Kidney epithelial cell (primary cell): ENCODE results near the gene IQSEC1. TPM values are rescaled to one million over a fixed set of nuclear protein-coding genes. Genes with fewer than 3 reads are reported as not detected.
"Not testable (repeated sequence)": the region's sequence is repeated elsewhere in the genome, so short reads cannot be mapped to it uniquely, and the experiment has no call there.

ENCODE experiments used
- DNase-seq: peaks from one replicate; pipeline ENCODE4 v3.0.0-alpha.2; 2010; ENCODE audit warnings: low read depth
- H3K27me3 ChIP-seq: 2 replicates; pipeline ENCODE4 v1.6.0; 2011; ENCODE audit warnings: low read length; ENCODE audit not compliant: control insufficient read depth, insufficient read depth
- H3K36me3 ChIP-seq: 2 replicates; pipeline ENCODE4 v1.5.1; 2011; ENCODE audit warnings: low read length; ENCODE audit not compliant: control insufficient read depth, insufficient read depth
- H3K4me3 ChIP-seq: 2 replicates; pipeline ENCODE4 v1.5.1; 2011; ENCODE audit warnings: low read depth, mild to moderate bottlenecking, control low read depth, low read length
- CTCF ChIP-seq: IDR thresholded peaks from 2 replicates; pipeline ENCODE4 v1.5.1; 2011; ENCODE audit warnings: mild to moderate bottlenecking, moderate library complexity, low read length, control low read depth, inconsistent platforms; ENCODE audit not compliant: insufficient read depth, poor library complexity, severe bottlenecking
- total RNA-seq: library from RNA; depleted of rRNA; stranded (reverse); fragments of >200 nt; gene quantifications from 2 replicates; pipeline ENCODE4 v1.2.3, GENCODE V29; 2015

The IQSEC1 gene
- total RNA-seq, 1 donor from 2014 or later = 14.9 TPM

- TF ChIP-seq CTCF = no peak
- H3K36me3 ChIP-seq = no peaks in the 10 kb centered on the region
- peaks cover 6% of the 10 kb centered on the region for H3K27me3 ChIP-seq
- H3K4me3 ChIP-seq = no peak overlapping the region
- DNase-seq = no peak
Measured at GRCh38 chr3:12859840-12860239, 213.4 kb downstream of the IQSEC1 start.

GRCh38 chr3:12856626-12857025 lies 216.6 kb downstream of the IQSEC1 start:
- TF ChIP-seq CTCF = no peak
- Histone ChIP-seq H3K36me3 (no peaks in the 10 kb centered on the region), H3K27me3 (peaks cover 18% of the 10 kb centered on the region), H3K4me3 (no peak overlapping the region)
- no peak for DNase-seq

- no peak for DNase-seq
- TF ChIP-seq CTCF = no peak
- H3K27me3 ChIP-seq = peaks cover 24% of the 10 kb centered on the region
- H3K4me3 ChIP-seq = no peak overlapping the region
- no peaks in the 10 kb centered on the region for H3K36me3 ChIP-seq
Measured at GRCh38 chr3:12854565-12854964, 218.7 kb downstream of the IQSEC1 start.

GRCh38 chr3:12853847-12854246 lies 219.4 kb downstream of the IQSEC1 start:
- not testable (repeated sequence) for DNase-seq, H3K36me3 ChIP-seq, H3K4me3 ChIP-seq
- H3K27me3 ChIP-seq = peaks cover 24% of the 10 kb centered on the region

- no peak for DNase-seq
- Histone ChIP-seq H3K36me3 (no peaks in the 10 kb centered on the region), H3K27me3 (peaks cover 24% of the 10 kb centered on the region), H3K4me3 (no peak overlapping the region)
- no peak for TF ChIP-seq CTCF
Measured at GRCh38 chr3:12852201-12852600, 221.0 kb downstream of the IQSEC1 start.

Other genes starting within 250 kb of the IQSEC1 start
- gene RPL32, start 231.9 kb downstream of the IQSEC1 start, total RNA-seq = 1,891 and 3,423 TPM in 2 replicates